Stimulated activated CD8-positive, alpha-beta memory T cell treated with anti-CD3 and anti-CD28 coated beads, Interleukin-7, amount 100 ng/mL, for 1 hour (primary cell): Measurements from ENCODE around the gene GIGYF1.

Experiments
- DNase-seq, 2 donors: peaks; one replicate each; pipeline ENCODE4 v3.0.0-alpha.2; 2020; ENCODE audit warnings: low read depth in 2 of 2

Gene GIGYF1

DNA sequence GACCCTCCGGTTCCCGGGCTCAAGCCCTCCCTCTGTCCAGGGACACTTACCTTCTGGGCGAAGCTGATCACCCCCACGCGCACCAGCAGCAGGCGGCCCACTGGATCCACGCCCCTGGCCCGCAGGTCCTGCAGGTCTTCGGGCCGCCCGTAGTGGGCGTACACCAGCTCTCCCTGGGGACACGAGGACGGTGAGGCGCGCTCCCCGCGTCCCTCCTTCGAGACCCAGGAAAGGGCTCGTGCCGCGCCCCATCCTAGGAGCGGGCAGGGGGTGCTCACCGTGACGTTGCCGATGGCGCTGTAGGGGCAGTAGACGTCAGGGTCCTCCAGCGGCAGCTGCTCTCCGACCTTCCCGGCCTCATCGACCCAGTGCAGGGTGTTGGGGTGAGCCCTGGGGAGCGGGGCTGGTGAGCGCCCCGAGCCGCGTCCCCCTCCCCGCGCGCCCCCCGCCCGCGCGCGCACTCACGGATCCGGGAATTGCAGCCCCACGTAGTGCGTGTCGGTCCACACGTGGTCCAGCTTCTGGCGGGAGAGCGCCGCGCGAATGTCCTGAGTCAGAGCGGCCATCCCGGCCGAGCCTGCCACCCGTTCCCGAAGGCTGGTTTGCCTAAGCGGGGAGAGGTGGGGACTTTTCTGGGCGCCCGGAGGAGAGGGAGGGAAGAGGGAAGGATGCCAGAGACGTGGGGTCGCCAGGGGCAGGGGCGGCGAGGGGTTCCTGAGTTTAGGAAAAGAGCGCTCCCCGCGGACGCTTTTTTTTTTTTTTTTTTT is 60.9 kb downstream of the GIGYF1 start:
- peak in 1 of 2 donors; percentile 25 for DNase-seq

DNA sequence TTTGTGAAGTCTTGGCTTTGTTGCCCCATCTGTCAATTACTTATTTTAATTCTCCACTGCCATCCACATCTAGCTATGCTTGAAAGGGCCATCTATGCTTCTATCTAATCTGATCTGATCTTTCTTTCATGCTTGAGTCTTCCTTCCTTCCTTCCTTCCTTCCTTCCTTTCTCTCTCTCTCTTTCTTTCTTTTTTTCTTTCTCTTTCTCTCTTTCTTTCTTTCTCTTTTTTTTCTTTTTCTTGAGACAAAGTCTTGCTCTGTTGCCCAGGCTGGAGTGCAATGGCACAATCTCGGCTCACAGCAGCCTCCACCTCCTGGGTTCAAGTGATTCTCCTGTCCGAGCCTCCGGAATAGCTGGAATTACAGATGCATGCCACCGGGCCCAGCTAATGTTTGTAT is 64.0 kb downstream of the GIGYF1 start:
- no peak for DNase-seq
